ENCODE measurements around the gene RAP2A. TPM values are rescaled to one million over a fixed set of nuclear protein-coding genes. Genes with fewer than 3 reads are reported as not detected.

RAP2A gene
- total RNA-seq, 4 donors from 2014 or later, result 10.6 to 16.0 (median 12.7) TPM

DNA sequence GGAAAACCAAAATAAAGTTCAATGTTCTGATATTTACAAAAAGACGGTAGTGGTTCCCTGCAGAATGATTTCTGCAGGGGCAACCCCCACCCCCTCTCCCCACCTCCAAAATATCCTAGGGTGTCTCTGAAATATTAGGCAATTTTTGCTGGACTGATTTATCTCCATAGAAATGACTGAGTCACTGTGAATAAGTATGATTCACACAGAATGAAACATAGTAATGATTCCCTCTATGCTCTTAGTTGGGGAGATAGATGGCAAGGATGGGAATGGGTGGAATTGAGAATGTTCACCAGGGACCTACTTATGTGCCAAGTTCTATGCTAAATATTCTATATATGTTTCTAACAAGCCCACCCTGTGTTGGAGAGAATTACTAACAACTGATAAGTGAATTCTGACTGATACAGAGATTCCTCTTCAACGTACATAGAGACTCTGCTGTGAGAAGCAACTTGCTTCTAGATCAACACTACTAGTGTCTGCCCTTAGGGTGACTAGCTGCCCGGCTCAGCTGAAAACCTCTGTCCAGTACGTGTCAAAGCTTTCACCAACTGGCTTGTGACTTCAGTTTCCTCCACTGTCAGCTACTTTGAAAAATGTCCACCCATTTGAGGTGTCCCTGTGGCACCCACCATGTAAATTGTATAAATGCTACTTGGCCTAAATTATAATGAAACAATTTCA lies 38.4 kb upstream of the RAP2A start:
- DNase-seq (ENCODE audit: low spot score in 2 of 2), result no peak
- Histone ChIP-seq H3K4me1 (no peaks in the 10 kb centered on the region), H3K4me3 (no peak overlapping the region), H3K36me3 (peaks cover 10% of the 10 kb centered on the region), H3K9me3 (no peaks in the 10 kb centered on the region), H3K27me3 (no peaks in the 10 kb centered on the region), H3K27ac (no peak overlapping the region)
- WGBS, result 83% methylated on average over 4 of the region's 4 CpGs
- TF ChIP-seq POLR2A (IDR thresholded peaks at IDR 0.05), result no peak
- TF ChIP-seq POLR2AphosphoS5 (IDR thresholded peaks at IDR 0.05), result no peak
- TF ChIP-seq, protein P1, sequence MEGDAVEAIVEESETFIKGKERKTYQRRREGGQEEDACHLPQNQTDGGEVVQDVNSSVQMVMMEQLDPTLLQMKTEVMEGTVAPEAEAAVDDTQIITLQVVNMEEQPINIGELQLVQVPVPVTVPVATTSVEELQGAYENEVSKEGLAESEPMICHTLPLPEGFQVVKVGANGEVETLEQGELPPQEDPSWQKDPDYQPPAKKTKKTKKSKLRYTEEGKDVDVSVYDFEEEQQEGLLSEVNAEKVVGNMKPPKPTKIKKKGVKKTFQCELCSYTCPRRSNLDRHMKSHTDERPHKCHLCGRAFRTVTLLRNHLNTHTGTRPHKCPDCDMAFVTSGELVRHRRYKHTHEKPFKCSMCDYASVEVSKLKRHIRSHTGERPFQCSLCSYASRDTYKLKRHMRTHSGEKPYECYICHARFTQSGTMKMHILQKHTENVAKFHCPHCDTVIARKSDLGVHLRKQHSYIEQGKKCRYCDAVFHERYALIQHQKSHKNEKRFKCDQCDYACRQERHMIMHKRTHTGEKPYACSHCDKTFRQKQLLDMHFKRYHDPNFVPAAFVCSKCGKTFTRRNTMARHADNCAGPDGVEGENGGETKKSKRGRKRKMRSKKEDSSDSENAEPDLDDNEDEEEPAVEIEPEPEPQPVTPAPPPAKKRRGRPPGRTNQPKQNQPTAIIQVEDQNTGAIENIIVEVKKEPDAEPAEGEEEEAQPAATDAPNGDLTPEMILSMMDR (IDR thresholded peaks at IDR 0.05), result no peak
- no peak for TF ChIP-seq EP300 (IDR thresholded peaks at IDR 0.05)

DNA sequence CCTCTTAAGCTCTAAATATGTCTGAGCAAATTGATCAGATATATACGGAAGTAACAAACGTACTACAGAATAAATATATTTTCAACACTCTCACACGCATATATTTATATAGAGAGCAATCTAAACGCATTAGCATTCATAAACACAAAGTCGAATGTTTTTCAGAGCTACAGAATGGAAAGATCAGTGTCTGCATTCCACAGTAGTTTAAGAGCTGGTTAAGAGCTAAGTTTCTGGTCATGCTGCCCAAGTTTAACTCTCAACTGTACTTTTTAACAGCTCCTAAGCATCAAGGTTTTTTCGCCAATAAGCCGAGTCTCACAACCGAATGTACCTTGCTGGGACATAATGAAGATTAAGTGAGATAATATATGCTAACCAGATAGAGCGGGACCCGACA lies 36.7 kb upstream of the RAP2A start:
- H3K9me3 ChIP-seq, result no peaks in the 10 kb centered on the region
- DNase-seq (ENCODE audit: low spot score in 2 of 2), result no peak
- no peak overlapping the region for H3K4me3 ChIP-seq
- no peak for TF ChIP-seq EP300 (IDR thresholded peaks at IDR 0.05)
- TF ChIP-seq, protein P1 (IDR thresholded peaks at IDR 0.05), result no peak
- TF ChIP-seq POLR2A (IDR thresholded peaks at IDR 0.05), result no peak
- TF ChIP-seq POLR2AphosphoS5 (IDR thresholded peaks at IDR 0.05), result no peak
- H3K4me1 ChIP-seq, result no peaks in the 10 kb centered on the region
- WGBS, result 82% methylated on average over 10 of the region's 10 CpGs
- no peaks in the 10 kb centered on the region for H3K36me3 ChIP-seq
- H3K27ac ChIP-seq, result no peak overlapping the region
- H3K27me3 ChIP-seq, result no peaks in the 10 kb centered on the region

DNA sequence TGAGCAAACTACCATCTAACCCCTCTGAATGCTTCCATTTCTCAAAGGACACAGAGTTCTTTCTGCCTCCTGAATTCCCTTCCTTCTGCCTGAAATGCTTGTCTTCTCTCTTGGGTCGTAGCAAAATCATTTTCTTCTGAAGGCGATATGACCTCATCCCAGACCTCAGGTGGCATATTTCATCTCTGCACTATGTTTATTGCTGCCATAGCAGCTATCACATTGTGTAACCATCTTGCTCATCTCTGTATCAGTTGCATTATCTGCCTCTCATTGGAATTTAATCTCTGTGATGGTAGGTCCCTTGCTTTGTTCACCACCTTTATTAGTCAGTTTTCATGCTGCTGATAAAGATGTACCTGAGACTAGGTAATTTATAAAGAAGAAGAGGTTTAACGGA lies 32.5 kb upstream of the RAP2A start:
- Histone ChIP-seq H3K27ac (no peak overlapping the region), H3K9me3 (no peaks in the 10 kb centered on the region), H3K36me3 (no peaks in the 10 kb centered on the region), H3K4me3 (no peak overlapping the region), H3K27me3 (no peaks in the 10 kb centered on the region), H3K4me1 (no peaks in the 10 kb centered on the region)
- TF ChIP-seq EP300 (IDR thresholded peaks at IDR 0.05) (no peak), POLR2AphosphoS5 (IDR thresholded peaks at IDR 0.05) (no peak), POLR2A (IDR thresholded peaks at IDR 0.05) (no peak)
- TF ChIP-seq, protein P1 (IDR thresholded peaks at IDR 0.05), result no peak
- DNase-seq (ENCODE audit: low spot score in 2 of 2), result no peak
- 81% methylated on average over 3 of the region's 3 CpGs for WGBS

DNA sequence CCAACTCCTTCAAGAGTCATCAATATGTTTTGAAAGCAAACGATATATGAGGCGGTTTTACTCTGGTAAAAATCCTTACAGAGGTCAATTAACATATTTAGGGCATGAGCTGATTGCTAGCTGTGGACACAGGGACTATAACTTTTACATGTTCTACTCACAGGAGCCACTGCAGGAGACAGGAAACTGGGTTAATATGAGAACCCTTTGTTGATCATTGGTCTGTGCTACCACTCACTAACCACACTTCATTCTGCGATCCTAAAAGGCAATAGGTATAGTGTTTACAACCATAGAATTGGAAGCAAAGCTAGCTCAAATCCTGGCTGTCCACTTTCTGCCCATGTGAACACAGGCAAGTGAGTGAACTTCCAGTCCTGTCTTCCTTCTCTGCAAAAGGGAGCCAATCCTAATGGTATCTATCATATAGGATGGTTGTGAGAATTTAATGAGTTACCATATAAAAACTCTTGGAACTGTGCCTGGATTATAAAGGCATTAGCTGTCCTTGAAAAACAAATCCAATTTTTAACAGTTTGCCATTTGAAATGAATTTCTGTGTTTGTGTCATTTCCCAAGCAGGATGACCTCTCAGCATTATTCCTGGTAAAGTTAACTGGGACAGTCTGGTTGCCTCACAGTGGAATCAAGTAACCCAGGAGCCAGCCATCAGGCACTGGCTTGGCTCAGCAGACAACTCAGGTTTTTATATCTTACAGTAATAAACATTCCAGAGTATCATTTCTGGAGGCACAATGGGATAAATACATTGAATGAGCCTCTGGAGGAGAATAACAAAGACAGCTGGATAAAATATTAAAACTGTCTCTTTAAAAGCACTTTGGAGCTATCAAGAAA lies 29.8 kb upstream of the RAP2A start:
- no peak overlapping the region for H3K4me3 ChIP-seq
- H3K27me3 ChIP-seq, result no peaks in the 10 kb centered on the region
- DNase-seq (ENCODE audit: low spot score in 2 of 2), result no peak
- WGBS, result 86% methylated on average over 3 of the region's 3 CpGs
- H3K9me3 ChIP-seq, result no peaks in the 10 kb centered on the region
- H3K4me1 ChIP-seq, result no peaks in the 10 kb centered on the region
- TF ChIP-seq POLR2A (IDR thresholded peaks at IDR 0.05) (no peak), EP300 (IDR thresholded peaks at IDR 0.05) (no peak), POLR2AphosphoS5 (IDR thresholded peaks at IDR 0.05) (no peak)
- TF ChIP-seq, protein P1 (IDR thresholded peaks at IDR 0.05), result no peak
- H3K36me3 ChIP-seq, result no peaks in the 10 kb centered on the region
- H3K27ac ChIP-seq, result no peak overlapping the region

DNA sequence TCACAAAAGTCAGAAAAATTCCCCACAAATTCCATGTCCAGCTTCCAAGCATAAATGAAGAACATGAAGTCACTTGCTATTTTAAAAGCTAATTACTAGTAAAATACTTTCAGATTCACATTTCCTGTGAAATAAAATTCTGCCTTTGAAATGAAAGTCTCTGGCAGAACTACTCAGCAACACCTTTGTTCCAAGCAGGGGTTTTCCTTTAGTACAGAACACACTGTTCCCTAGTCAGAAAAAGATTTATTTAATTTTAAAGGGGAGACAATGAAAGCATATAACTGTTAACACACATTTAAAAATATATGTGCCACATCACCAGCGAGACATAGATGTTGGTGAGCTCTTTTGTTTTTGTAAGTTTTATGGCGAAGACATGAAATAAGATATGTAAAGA lies 26.4 kb upstream of the RAP2A start:
- no peak overlapping the region for H3K4me3 ChIP-seq
- 78% methylated on average over 2 of the region's 2 CpGs for WGBS

More for the DNA sequence above, 26.4 kb upstream of the RAP2A start:
- Histone ChIP-seq H3K4me1 (no peaks in the 10 kb centered on the region), H3K36me3 (no peaks in the 10 kb centered on the region), H3K9me3 (no peaks in the 10 kb centered on the region), H3K27ac (peak overlapping the region; percentile 50), H3K27me3 (no peaks in the 10 kb centered on the region)
- TF ChIP-seq POLR2A (IDR thresholded peaks at IDR 0.05), result no peak
- no peak for DNase-seq (ENCODE audit: low spot score in 2 of 2)

All from suprapubic skin (tissue), 4 donors.